H9 (cell line): ENCODE measurements around the gene RNF167. TPM values are rescaled to one million over a fixed set of nuclear protein-coding genes. Genes with fewer than 3 reads are reported as not detected.

ENCODE experiments used
- DNase-seq: peaks from one replicate; pipeline ENCODE4 v3.0.0-alpha.2; 2017
- H2AFZ ChIP-seq: one replicate; pipeline ENCODE4 v1.6.1; 2013; ENCODE audit warnings: mild to moderate bottlenecking, low read length, control low read depth, moderate library complexity
- H2AK5ac ChIP-seq: 2 replicates; pipeline ENCODE4 v1.6.1; 2013; ENCODE audit warnings: low read length, control low read depth, mixed read lengths; ENCODE audit not compliant: insufficient read length
- H2BK120ac ChIP-seq: one replicate; pipeline ENCODE4 v1.6.1; 2013; ENCODE audit warnings: low read depth, mild to moderate bottlenecking, low read length, control low read depth, inconsistent platforms; ENCODE audit not compliant: poor library complexity, severe bottlenecking
- H2BK12ac ChIP-seq: 2 replicates; pipeline ENCODE4 v1.6.1; 2013; ENCODE audit warnings: low read length, control low read depth, mixed read lengths, low read depth; ENCODE audit not compliant: insufficient read length
- H2BK15ac ChIP-seq: 2 replicates; pipeline ENCODE4 v1.6.1; 2013; ENCODE audit warnings: low read depth, low read length, control low read depth
- H2BK20ac ChIP-seq: one replicate; pipeline ENCODE4 v1.6.1; 2013; ENCODE audit warnings: low read depth, mild to moderate bottlenecking, low read length, control low read depth, inconsistent platforms; ENCODE audit not compliant: poor library complexity, severe bottlenecking
- H2BK5ac ChIP-seq: 2 replicates; pipeline ENCODE4 v1.6.1; 2013; ENCODE audit warnings: low read length, control low read depth, mixed read lengths; ENCODE audit not compliant: insufficient read length
- H3K14ac ChIP-seq: 2 replicates; pipeline ENCODE4 v1.6.1; 2013; ENCODE audit warnings: low read length, control low read depth; ENCODE audit not compliant: insufficient read depth
- H3K18ac ChIP-seq: 2 replicates; pipeline ENCODE4 v1.6.1; 2013; ENCODE audit warnings: low read depth, mild to moderate bottlenecking, mixed read lengths, low read length, control low read depth; ENCODE audit not compliant: insufficient read length
- H3K23ac ChIP-seq: 2 replicates; pipeline ENCODE4 v1.6.1; 2013; ENCODE audit warnings: low read length, control low read depth, mixed read lengths, low read depth; ENCODE audit not compliant: insufficient read length
- H3K23me2 ChIP-seq: 2 replicates; pipeline ENCODE4 v1.6.1; 2013; ENCODE audit warnings: low read depth, mild to moderate bottlenecking, mixed read lengths, low read length, control low read depth; ENCODE audit not compliant: insufficient read length, poor library complexity, severe bottlenecking
- H3K27ac ChIP-seq: 2 replicates; pipeline ENCODE4 v1.5.1; 2013; ENCODE audit warnings: low read length, control low read depth, mixed read lengths, low read depth; ENCODE audit not compliant: insufficient read length
- H3K27me3 ChIP-seq: 2 replicates; pipeline ENCODE4 v1.6.1; 2013; ENCODE audit warnings: low read length, control low read depth, inconsistent platforms; ENCODE audit not compliant: insufficient read depth
- H3K4ac ChIP-seq: 2 replicates; pipeline ENCODE4 v1.6.1; 2013; ENCODE audit warnings: low read depth, mild to moderate bottlenecking, control low read depth, inconsistent platforms, low read length, moderate library complexity
- H3K4me1 ChIP-seq: 2 replicates; pipeline ENCODE4 v1.6.1; 2013; ENCODE audit warnings: low read length, control low read depth, inconsistent platforms; ENCODE audit not compliant: insufficient read depth
- H3K4me2 ChIP-seq: 2 replicates; pipeline ENCODE4 v1.6.1; 2013; ENCODE audit warnings: low read length, control low read depth, mixed read lengths; ENCODE audit not compliant: insufficient read length, insufficient read depth
- H3K56ac ChIP-seq: 2 replicates; pipeline ENCODE4 v1.6.1; 2013; ENCODE audit warnings: low read depth, mild to moderate bottlenecking, mixed read lengths, low read length, control low read depth; ENCODE audit not compliant: insufficient read length
- H3K79me1 ChIP-seq: 2 replicates; pipeline ENCODE4 v1.6.1; 2013; ENCODE audit warnings: low read depth, mild to moderate bottlenecking, moderate library complexity, low read length, control low read depth, inconsistent platforms; ENCODE audit not compliant: insufficient read depth, poor library complexity, severe bottlenecking
- H3K79me2 ChIP-seq: 2 replicates; pipeline ENCODE4 v1.6.1; 2013; ENCODE audit warnings: low read length, control low read depth, inconsistent platforms; ENCODE audit not compliant: insufficient read depth
- H3K9ac ChIP-seq: 2 replicates; pipeline ENCODE4 v1.6.1; 2013; ENCODE audit warnings: low read length, control low read depth, mixed read lengths; ENCODE audit not compliant: insufficient read length; ENCODE audit errors: extremely low read depth
- H3K9me3 ChIP-seq: one replicate; pipeline ENCODE4 v1.6.1; 2013; ENCODE audit warnings: low read depth, low read length, inconsistent platforms; ENCODE audit not compliant: control insufficient read depth
- H3T11ph ChIP-seq: one replicate; pipeline ENCODE4 v1.6.1; 2013; ENCODE audit warnings: mild to moderate bottlenecking, low read length, control low read depth, inconsistent platforms
- H4K20me1 ChIP-seq: one replicate; pipeline ENCODE4 v1.6.1; 2013; ENCODE audit not compliant: control insufficient read depth, insufficient read length, insufficient read depth
- H4K5ac ChIP-seq: 2 replicates; pipeline ENCODE4 v1.6.1; 2013; ENCODE audit warnings: low read depth, mild to moderate bottlenecking, mixed read lengths, low read length, control low read depth; ENCODE audit not compliant: insufficient read length
- H4K8ac ChIP-seq: replicated peaks from 2 replicates; pipeline ENCODE4 v1.6.1; 2013; ENCODE audit warnings: low read length, control low read depth, mixed read lengths, low read depth; ENCODE audit not compliant: insufficient read length
- H4K91ac ChIP-seq: 2 replicates; pipeline ENCODE4 v1.6.1; 2013; ENCODE audit warnings: low read depth, mild to moderate bottlenecking, moderate library complexity, mixed read lengths, low read length, control low read depth; ENCODE audit not compliant: insufficient read length
- H3K27ac Mint-ChIP-seq, 3 experiments: 2 replicates in 2 of 3; 3 replicates in 1 of 3; pipeline ENCODE4 v1.8.0; 2020 to 2021; ENCODE audit warnings: mixed read lengths in 3 of 3, mild to moderate bottlenecking in 1 of 3, moderate library complexity in 1 of 3
- H3K27me3 Mint-ChIP-seq: 2 replicates; pipeline ENCODE4 v1.8.0; 2021; ENCODE audit warnings: low read depth, mild to moderate bottlenecking, moderate library complexity, mixed read lengths
- H3K36me3 Mint-ChIP-seq, 3 experiments: 2 replicates in 2 of 3; 3 replicates in 1 of 3; pipeline ENCODE4 v1.8.0; 2020 to 2021; ENCODE audit warnings: low read depth in 3 of 3, mixed read lengths in 3 of 3; ENCODE audit not compliant: insufficient read depth in 1 of 3
- H3K4me1 Mint-ChIP-seq, 2 experiments: 2 replicates each; pipeline ENCODE4 v1.8.0; 2020; ENCODE audit warnings: mixed read lengths in 2 of 2
- H3K4me3 Mint-ChIP-seq, 2 experiments: 2 replicates in 1 of 2; 3 replicates in 1 of 2; pipeline ENCODE4 v1.8.0; 2020 to 2021; ENCODE audit warnings: mild to moderate bottlenecking in 2 of 2, mixed read lengths in 2 of 2, moderate library complexity in 1 of 2
- H3K9me3 Mint-ChIP-seq, 2 experiments: 2 replicates in 1 of 2; 3 replicates in 1 of 2; pipeline ENCODE4 v1.8.0; 2020; ENCODE audit warnings: mild to moderate bottlenecking in 2 of 2, mixed read lengths in 2 of 2, moderate library complexity in 1 of 2
- CTCF ChIP-seq: fragments of 200-600 bp; sonication (generic); conservative IDR thresholded peaks from 3 replicates; pipeline ENCODE4 v1.8.0; 2021; ENCODE audit warnings: antibody characterized with exemption, mild to moderate bottlenecking
- WGBS: extraction: QIAGEN DNeasy Blood & Tissue Kit; methylation state at CpG from one replicate; pipeline ENCODE4 v1.1.7; 2013; ENCODE audit warnings: missing lambda C conversion rate, low lambda C conversion rate, mixed read lengths; ENCODE audit not compliant: insufficient read length; ENCODE audit errors: extremely low coverage; 5-methylcytosine and 5-hydroxymethylcytosine counted together
- total RNA-seq: library from RNA; stranded (reverse); gene quantifications from 2 replicates; pipeline ENCODE4 v1.2.1, GENCODE V29; 2021

RNF167 gene
- total RNA-seq, 1 experiment from 2014 or later = 134 TPM

- Histone ChIP-seq H3K4me1 (no peaks in the 10 kb centered on the region), H3K56ac (no peak overlapping the region), H2BK20ac (no peak overlapping the region), H3T11ph (no peak overlapping the region), H3K9me3 (no peaks in the 10 kb centered on the region), H3K4me2 (peak overlapping the region; percentile 80), H3K4ac (no peak overlapping the region), H3K27me3 (no peaks in the 10 kb centered on the region), H4K91ac (no peak overlapping the region), H3K27ac (peak overlapping the region; percentile 81), H3K79me1 (peaks cover 5% of the 10 kb centered on the region), H2BK120ac (no peak overlapping the region), H3K23me2 (peaks cover 17% of the 10 kb centered on the region), H4K5ac (no peak overlapping the region), H2BK15ac (no peak overlapping the region), H3K23ac (no peak overlapping the region), H3K79me2 (peaks cover 6% of the 10 kb centered on the region; the same call in 1 of the 2 replicates), H2BK12ac (no peak overlapping the region), H3K18ac (peak overlapping the region; percentile 69), H4K8ac (no peak overlapping the region), H4K20me1 (peaks cover 7% of the 10 kb centered on the region), H3K9ac (peak overlapping the region; percentile 71), H3K14ac (peak overlapping the region; percentile 91), H2BK5ac (no peak overlapping the region), H2AFZ (no peak overlapping the region), H2AK5ac (no peak overlapping the region)
- peaks cover 1% of the 10 kb centered on the region; the same call in 1 of the 2 replicates for H3K27me3 Mint-ChIP-seq
- no CpG with 5 or more reads among the region's 16 CpGs for WGBS
- DNase-seq = no peak
- H3K27ac Mint-ChIP-seq = peak overlapping the region; percentile 91 to 100 (median 97); a peak in 6 of 7 replicates
- H3K9me3 Mint-ChIP-seq = no peaks in the 10 kb centered on the region; a peak in 1 of 5 replicates
- H3K4me3 Mint-ChIP-seq = peak overlapping the region; percentile 95 to 98
- TF ChIP-seq CTCF = no peak
- peaks cover 20 to 29% of the 10 kb centered on the region in 2 experiments for H3K4me1 Mint-ChIP-seq
- peaks cover 27 to 70% (median 53%) of the 10 kb centered on the region in 3 experiments for H3K36me3 Mint-ChIP-seq
These were observed 597 bp upstream of the RNF167 start for GRCh38 chr17:4939546-4939795.
